Bronchial epithelial cell (primary cell): ENCODE results near the gene RELT. TPM values are rescaled to one million over a fixed set of nuclear protein-coding genes. Genes with fewer than 3 reads are reported as not detected.

ENCODE experiments used
- DNase-seq: peaks from one replicate; pipeline ENCODE4 v3.0.0-alpha.2; 2010; ENCODE audit warnings: low read depth
- FAIRE-seq: peaks from 2 replicates; lab custom pipeline; 2011; peaks lifted over from hg19 to GRCh38; lab: Jason Lieb, UNC
- H3K27me3 ChIP-seq: 2 replicates; pipeline ENCODE4 v1.5.1; 2011; ENCODE audit warnings: low read length; ENCODE audit not compliant: control insufficient read depth, insufficient read depth
- H3K36me3 ChIP-seq: 2 replicates; pipeline ENCODE4 v1.5.1; 2011; ENCODE audit warnings: low read length; ENCODE audit not compliant: control insufficient read depth, insufficient read depth
- H3K4me3 ChIP-seq: 2 replicates; pipeline ENCODE4 v1.5.1; 2011; ENCODE audit warnings: mild to moderate bottlenecking, low read depth, low read length, control low read depth
- CTCF ChIP-seq: IDR thresholded peaks from 2 replicates; pipeline ENCODE4 v1.5.1; 2011; ENCODE audit warnings: mild to moderate bottlenecking, moderate library complexity, low read length, control low read depth, inconsistent platforms; ENCODE audit not compliant: insufficient read depth, severe bottlenecking
- total RNA-seq: library from RNA; depleted of rRNA; stranded (reverse); fragments of >200 nt; gene quantifications from 2 replicates; pipeline ENCODE4 v1.2.1, GENCODE V29; 2014

RELT gene
- total RNA-seq, 1 donor from 2014 or later: 3.4 TPM

GRCh38 chr11:73384125-73384441 lies 7.9 kb downstream of the RELT start:
- FAIRE-seq (no peak), DNase-seq (no peak)
- H3K4me3 ChIP-seq: no peak overlapping the region
- no peaks in the 10 kb centered on the region for H3K27me3 ChIP-seq
- no peak for TF ChIP-seq CTCF
- H3K36me3 ChIP-seq: no peaks in the 10 kb centered on the region

- DNase-seq (no peak), FAIRE-seq (no peak)
- Histone ChIP-seq H3K27me3 (no peaks in the 10 kb centered on the region), H3K4me3 (no peak overlapping the region), H3K36me3 (peaks cover 1% of the 10 kb centered on the region)
- no peak for TF ChIP-seq CTCF
Observed at GRCh38 chr11:73384531-73384871, 8.3 kb downstream of the RELT start.

- Histone ChIP-seq H3K4me3 (no peak overlapping the region), H3K27me3 (no peaks in the 10 kb centered on the region), H3K36me3 (peaks cover 1% of the 10 kb centered on the region)
- TF ChIP-seq CTCF: no peak
- DNase-seq: no peak
- FAIRE-seq: no peak
Observed at GRCh38 chr11:73384872-73385689, 8.9 kb downstream of the RELT start.

GRCh38 chr11:73386016-73386415 lies 9.8 kb downstream of the RELT start:
- FAIRE-seq (no peak), DNase-seq (no peak)
- Histone ChIP-seq H3K4me3 (no peak overlapping the region), H3K36me3 (peaks cover 2% of the 10 kb centered on the region), H3K27me3 (no peaks in the 10 kb centered on the region)
- TF ChIP-seq CTCF: no peak

- DNase-seq (no peak), FAIRE-seq (no peak)
- no peak for TF ChIP-seq CTCF
- no peaks in the 10 kb centered on the region for H3K27me3 ChIP-seq
- peaks cover 4% of the 10 kb centered on the region for H3K36me3 ChIP-seq
- no peak overlapping the region for H3K4me3 ChIP-seq
Observed at GRCh38 chr11:73386546-73386945, 10.3 kb downstream of the RELT start.
